ENCODE measurements around the gene CCM2.

CCM2 gene

DNA sequence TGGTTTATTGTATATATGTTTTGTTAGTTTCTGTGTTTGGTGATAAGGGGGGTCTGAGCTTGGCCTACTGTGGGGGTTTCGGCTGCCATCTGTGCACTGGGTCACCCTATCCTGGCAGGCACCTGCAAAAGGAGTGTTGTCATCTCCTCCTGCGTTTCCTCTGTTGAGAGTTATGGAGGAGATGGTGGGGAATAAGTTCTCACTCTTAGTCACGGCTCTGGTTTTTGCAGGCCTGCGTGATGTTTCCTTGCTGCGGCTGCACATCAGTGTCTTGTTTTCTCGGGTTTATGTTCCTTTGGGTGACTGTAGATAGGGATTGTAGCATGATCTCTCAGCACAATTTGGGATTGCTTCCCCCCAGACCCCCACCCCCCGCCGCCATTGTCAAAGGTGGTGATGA is 36.8 kb downstream of the CCM2 start:
- ATAC-seq (replicated peaks; ENCODE audit: extremely low read depth, poor library complexity, severe bottlenecking): peak; percentile 33
- DNase-seq (ENCODE audit: low spot score in 2 of 2): no peak
- Mint-ChIP-seq H3K4me1 (peaks cover 82% of the 10 kb centered on the region), H3K9me3 (no peaks in the 10 kb centered on the region), H3K27me3 (no peaks in the 10 kb centered on the region), H3K27ac (ENCODE audit: low read depth) (peak overlapping the region; percentile 84), H3K4me3 (peak overlapping the region; percentile 73), H3K36me3 (ENCODE audit: insufficient read depth) (peaks cover 61% of the 10 kb centered on the region)

DNA sequence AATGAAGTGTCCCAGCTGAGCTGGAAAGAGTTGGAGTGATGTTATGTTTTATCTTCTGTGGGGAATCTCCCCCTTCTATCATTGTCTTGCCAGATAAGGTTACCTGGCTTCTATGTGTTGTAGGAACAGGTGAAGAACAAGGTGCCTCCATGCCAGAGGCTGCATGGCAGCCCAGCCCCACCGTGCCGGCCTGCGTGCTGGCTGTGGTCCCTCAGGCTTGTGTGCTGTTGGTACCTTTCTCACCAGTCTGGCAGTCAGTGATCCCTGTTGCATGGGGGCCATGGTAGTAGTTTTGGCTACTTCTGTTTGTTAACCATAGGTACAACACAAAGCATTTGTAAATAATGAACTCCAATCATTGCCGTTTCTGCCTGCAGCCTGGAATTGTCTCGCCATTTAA is 37.9 kb downstream of the CCM2 start:
- H3K36me3 Mint-ChIP-seq (ENCODE audit: insufficient read depth): peaks cover 65% of the 10 kb centered on the region
- H3K27me3 Mint-ChIP-seq: no peaks in the 10 kb centered on the region

DNA sequence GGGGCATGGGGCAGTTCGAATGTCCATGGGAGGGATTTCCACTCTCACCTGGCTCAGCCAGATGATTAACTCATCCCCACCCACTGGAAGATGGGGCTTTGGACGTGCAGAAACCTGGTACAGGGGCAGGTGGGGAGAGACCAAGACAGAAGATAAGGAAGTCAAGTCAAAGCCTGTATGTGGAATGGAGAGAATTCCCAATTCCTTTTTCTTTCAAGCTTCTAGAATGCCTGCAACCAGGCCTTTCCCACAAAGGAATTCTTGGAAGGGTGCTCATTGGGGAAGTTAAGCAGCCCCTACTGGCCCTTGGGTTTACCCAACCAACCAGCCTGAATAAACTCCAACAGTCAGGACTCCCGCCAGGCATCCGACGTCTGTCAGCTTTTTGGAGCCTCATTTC is 39.1 kb downstream of the CCM2 start:
- Mint-ChIP-seq H3K4me3 (no peak overlapping the region), H3K27me3 (no peaks in the 10 kb centered on the region), H3K9me3 (no peaks in the 10 kb centered on the region), H3K27ac (ENCODE audit: low read depth) (peak overlapping the region; percentile 82), H3K36me3 (ENCODE audit: insufficient read depth) (peaks cover 74% of the 10 kb centered on the region), H3K4me1 (peaks cover 79% of the 10 kb centered on the region)
- DNase-seq (ENCODE audit: low spot score in 2 of 2) (no peak), ATAC-seq (replicated peaks; ENCODE audit: extremely low read depth, poor library complexity, severe bottlenecking) (no peak)

More for the DNA sequence above, 37.9 kb downstream of the CCM2 start:
- Mint-ChIP-seq H3K4me1 (peaks cover 80% of the 10 kb centered on the region), H3K27ac (ENCODE audit: low read depth) (peak overlapping the region; percentile 84), H3K9me3 (no peaks in the 10 kb centered on the region), H3K4me3 (peak overlapping the region; percentile 73)
- DNase-seq (ENCODE audit: low spot score in 2 of 2) (no peak), ATAC-seq (replicated peaks; ENCODE audit: extremely low read depth, poor library complexity, severe bottlenecking) (no peak)

DNA sequence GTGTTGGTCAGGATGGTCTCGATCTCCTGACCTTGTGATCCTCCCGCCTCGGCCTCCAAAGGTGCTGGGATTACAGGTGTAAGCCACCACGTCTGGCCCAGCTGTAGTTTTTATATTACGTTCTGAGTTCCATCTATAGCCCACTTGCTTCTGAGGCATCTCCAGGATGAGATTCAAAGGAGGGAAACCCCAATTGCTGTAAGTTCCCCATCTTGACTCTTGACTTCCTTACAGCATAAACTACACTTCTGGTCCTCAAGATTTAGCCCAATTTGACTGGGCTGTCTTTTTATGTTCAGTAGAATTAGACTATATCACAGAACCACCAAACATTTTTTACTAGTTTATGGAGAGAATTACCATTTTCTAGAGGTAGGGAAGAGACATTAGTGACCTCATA is 44.3 kb downstream of the CCM2 start:
- H3K36me3 Mint-ChIP-seq (ENCODE audit: insufficient read depth): peaks cover 72% of the 10 kb centered on the region
- no peak for DNase-seq (ENCODE audit: low spot score in 2 of 2)
- ATAC-seq (replicated peaks; ENCODE audit: extremely low read depth, poor library complexity, severe bottlenecking): no peak
- no peaks in the 10 kb centered on the region for H3K27me3 Mint-ChIP-seq
- H3K27ac Mint-ChIP-seq (ENCODE audit: low read depth): peak overlapping the region; percentile 87
- H3K4me3 Mint-ChIP-seq: no peak overlapping the region
- no peaks in the 10 kb centered on the region for H3K9me3 Mint-ChIP-seq
- peaks cover 52% of the 10 kb centered on the region for H3K4me1 Mint-ChIP-seq

DNA sequence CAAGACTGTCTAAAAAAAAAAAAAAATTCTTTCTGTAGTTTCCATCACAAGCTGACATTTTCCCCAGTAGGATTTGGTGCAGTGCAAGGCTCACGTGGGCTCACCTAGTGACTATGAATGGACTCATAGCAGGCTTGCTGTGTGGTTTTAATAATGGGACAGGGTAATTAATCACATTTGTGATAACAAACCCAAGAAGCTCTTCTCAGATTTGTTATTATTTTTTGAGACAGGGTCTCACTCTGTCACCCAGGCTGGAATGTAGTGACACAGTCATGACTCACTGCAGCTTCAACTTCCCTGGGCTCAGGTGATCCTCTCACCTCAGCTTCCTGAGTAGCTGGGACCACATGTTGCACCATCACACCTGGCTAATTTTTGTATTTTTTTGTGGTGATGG is 48.7 kb downstream of the CCM2 start:
- Mint-ChIP-seq H3K27ac (ENCODE audit: low read depth) (no peak overlapping the region), H3K4me1 (peaks cover 48% of the 10 kb centered on the region), H3K4me3 (no peak overlapping the region)

DNA sequence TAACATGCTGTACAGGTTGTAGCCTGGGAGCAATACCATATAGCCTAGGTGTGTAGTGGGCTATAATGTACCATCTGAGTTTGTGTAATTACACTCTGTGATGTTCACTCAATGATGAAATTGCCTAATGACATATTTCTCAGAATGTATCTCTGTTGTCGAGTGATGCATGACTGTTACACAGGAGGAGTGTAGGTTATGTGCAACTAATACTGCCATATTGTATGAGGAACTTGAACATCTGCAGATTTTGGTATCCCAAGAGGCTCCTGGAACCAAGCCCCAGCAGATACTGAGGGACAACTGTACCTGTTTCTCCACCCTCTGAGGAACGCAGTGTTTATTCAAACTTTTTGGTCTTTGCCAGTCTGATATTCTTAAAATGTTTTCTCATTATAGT is 50.2 kb downstream of the CCM2 start:
- peaks cover 50% of the 10 kb centered on the region for H3K36me3 Mint-ChIP-seq (ENCODE audit: insufficient read depth)
- H3K27ac Mint-ChIP-seq (ENCODE audit: low read depth): peak overlapping the region; percentile 13
- H3K27me3 Mint-ChIP-seq: no peaks in the 10 kb centered on the region
- peaks cover 54% of the 10 kb centered on the region for H3K4me1 Mint-ChIP-seq
- no peak overlapping the region for H3K4me3 Mint-ChIP-seq
- no peak for ATAC-seq (replicated peaks; ENCODE audit: extremely low read depth, poor library complexity, severe bottlenecking)
- no peak for DNase-seq (ENCODE audit: low spot score in 2 of 2)
- H3K9me3 Mint-ChIP-seq: no peaks in the 10 kb centered on the region

More for the DNA sequence above, 48.7 kb downstream of the CCM2 start:
- no peaks in the 10 kb centered on the region for H3K27me3 Mint-ChIP-seq
- no peak for ATAC-seq (replicated peaks; ENCODE audit: extremely low read depth, poor library complexity, severe bottlenecking)
- DNase-seq (ENCODE audit: low spot score in 2 of 2): no peak
- H3K36me3 Mint-ChIP-seq (ENCODE audit: insufficient read depth): peaks cover 52% of the 10 kb centered on the region
- H3K9me3 Mint-ChIP-seq: no peaks in the 10 kb centered on the region

DNA sequence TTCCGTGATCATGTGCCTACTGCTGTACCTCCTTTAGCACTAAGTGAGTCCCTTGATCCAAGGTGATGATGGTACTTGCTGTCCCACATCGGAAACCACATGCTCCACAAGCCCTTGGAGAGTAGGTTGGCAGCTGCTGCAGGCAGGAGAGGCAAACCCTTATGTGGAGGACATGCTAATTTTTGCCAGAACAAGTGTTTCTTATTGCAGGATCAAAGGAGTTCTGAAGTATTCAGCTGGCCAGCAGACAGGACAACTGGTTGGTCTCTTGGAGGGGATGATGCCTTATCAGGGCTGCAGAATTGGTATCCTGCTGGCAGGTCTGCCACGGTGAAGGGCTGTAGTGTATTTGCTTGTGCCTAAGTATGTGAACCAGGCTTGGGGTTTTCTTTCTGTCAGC is 52.0 kb downstream of the CCM2 start:
- Mint-ChIP-seq H3K36me3 (ENCODE audit: insufficient read depth) (peaks cover 35% of the 10 kb centered on the region), H3K27me3 (no peaks in the 10 kb centered on the region), H3K9me3 (no peaks in the 10 kb centered on the region), H3K27ac (ENCODE audit: low read depth) (no peak overlapping the region), H3K4me3 (no peak overlapping the region), H3K4me1 (peaks cover 69% of the 10 kb centered on the region)
- no peak for DNase-seq (ENCODE audit: low spot score in 2 of 2)
- ATAC-seq (replicated peaks; ENCODE audit: extremely low read depth, poor library complexity, severe bottlenecking): no peak

DNA sequence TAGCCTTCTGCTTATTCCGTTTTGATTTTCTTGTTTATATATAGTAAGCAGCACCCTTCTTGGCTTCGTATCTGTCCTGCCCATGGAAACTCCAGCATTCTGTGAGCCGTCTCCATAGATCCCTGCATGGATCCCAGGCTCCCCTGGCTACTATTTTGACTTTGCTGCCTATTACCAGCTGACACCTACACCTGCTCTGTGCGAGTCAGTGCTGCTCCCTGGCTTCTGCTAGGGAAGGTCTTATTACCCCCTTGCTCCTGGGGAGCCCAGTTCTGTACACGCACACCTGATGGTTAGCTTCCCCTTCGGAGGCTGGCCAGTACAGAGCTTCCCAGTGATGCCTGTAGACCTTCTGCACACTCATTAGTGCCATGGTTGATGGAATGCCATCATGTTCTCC is 53.4 kb downstream of the CCM2 start:
- H3K27ac Mint-ChIP-seq (ENCODE audit: low read depth): peak overlapping the region; percentile 81
- no peak overlapping the region for H3K4me3 Mint-ChIP-seq
- H3K27me3 Mint-ChIP-seq: no peaks in the 10 kb centered on the region
- ATAC-seq (replicated peaks; ENCODE audit: extremely low read depth, poor library complexity, severe bottlenecking) (no peak), DNase-seq (ENCODE audit: low spot score in 2 of 2) (no peak)
- H3K4me1 Mint-ChIP-seq: peaks cover 73% of the 10 kb centered on the region
- H3K9me3 Mint-ChIP-seq: no peaks in the 10 kb centered on the region
- H3K36me3 Mint-ChIP-seq (ENCODE audit: insufficient read depth): peaks cover 36% of the 10 kb centered on the region

DNA sequence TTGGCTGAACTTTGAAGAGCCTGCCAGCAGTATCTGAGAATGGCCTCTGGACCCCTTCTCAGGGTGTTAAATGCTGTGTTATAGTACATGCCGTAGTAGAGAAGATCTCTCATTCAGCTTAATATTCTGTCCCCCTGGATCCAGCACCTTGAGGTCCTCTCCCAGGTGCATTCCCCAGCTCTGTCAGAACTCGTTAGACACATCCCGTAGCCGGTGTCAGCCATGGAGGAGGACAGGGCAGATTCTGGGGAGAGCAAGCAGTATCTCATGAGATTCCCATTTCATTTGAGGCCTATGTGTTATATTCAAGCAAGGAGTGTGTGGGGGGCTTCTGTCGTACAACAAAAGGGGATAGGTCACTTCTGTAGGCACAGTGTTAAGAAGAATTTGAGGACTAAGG is 53.9 kb downstream of the CCM2 start:
- H3K36me3 Mint-ChIP-seq (ENCODE audit: insufficient read depth): peaks cover 36% of the 10 kb centered on the region
- H3K4me3 Mint-ChIP-seq: no peak overlapping the region
- DNase-seq (ENCODE audit: low spot score in 2 of 2) (no peak), ATAC-seq (replicated peaks; ENCODE audit: extremely low read depth, poor library complexity, severe bottlenecking) (no peak)
- no peaks in the 10 kb centered on the region for H3K27me3 Mint-ChIP-seq
- H3K4me1 Mint-ChIP-seq: peaks cover 76% of the 10 kb centered on the region
- H3K27ac Mint-ChIP-seq (ENCODE audit: low read depth): peak overlapping the region; percentile 81
- H3K9me3 Mint-ChIP-seq: no peaks in the 10 kb centered on the region

DNA sequence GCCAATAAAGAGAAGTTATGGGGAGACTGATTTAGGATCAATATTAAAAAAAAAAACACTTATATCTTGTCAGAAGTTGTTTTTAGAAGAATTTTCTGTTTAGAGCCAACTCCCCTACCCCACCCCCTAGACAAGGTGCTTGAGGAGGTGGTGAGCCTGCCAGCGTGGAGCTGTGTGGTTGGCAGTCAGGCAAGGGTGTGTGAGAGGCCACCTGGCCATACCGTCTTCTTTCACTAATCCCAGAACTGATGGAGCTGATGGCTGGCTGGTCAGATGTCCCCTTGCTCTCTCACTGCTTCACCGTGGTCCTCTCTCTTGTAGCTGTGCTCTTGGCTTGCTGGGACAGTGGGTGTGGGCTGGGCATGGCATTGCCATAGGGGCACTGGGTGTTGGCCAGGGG is 54.4 kb downstream of the CCM2 start:
- H3K27ac Mint-ChIP-seq (ENCODE audit: low read depth): peak overlapping the region; percentile 81
- no peaks in the 10 kb centered on the region for H3K9me3 Mint-ChIP-seq
- DNase-seq (ENCODE audit: low spot score in 2 of 2) (no peak), ATAC-seq (replicated peaks; ENCODE audit: extremely low read depth, poor library complexity, severe bottlenecking) (no peak)
- peaks cover 37% of the 10 kb centered on the region for H3K36me3 Mint-ChIP-seq (ENCODE audit: insufficient read depth)
- H3K4me1 Mint-ChIP-seq: peaks cover 76% of the 10 kb centered on the region
- H3K4me3 Mint-ChIP-seq: no peak overlapping the region
- H3K27me3 Mint-ChIP-seq: no peaks in the 10 kb centered on the region

DNA sequence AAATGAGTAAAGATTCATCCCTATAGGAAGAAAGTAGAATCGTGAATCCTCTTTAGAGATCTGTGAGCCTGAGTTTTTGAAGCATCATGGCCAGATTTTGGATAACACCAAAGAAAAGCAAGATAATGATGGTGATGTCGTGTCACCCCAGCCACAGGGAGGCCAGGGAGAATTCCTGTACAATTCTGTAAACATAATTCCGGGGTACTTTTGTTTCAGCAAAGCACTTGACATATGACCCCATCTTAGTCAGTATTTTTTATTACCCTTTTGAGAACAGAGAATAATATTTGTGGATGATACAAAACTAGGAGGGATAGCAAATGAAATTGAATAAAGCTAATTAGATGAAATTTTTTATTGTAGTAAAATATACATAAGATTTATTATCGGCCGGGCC is 55.0 kb downstream of the CCM2 start:
- no peak for DNase-seq (ENCODE audit: low spot score in 2 of 2)
- peaks cover 38% of the 10 kb centered on the region for H3K36me3 Mint-ChIP-seq (ENCODE audit: insufficient read depth)
- H3K9me3 Mint-ChIP-seq: no peaks in the 10 kb centered on the region
- H3K27me3 Mint-ChIP-seq: no peaks in the 10 kb centered on the region
- H3K27ac Mint-ChIP-seq (ENCODE audit: low read depth): peak overlapping the region; percentile 81
- H3K4me1 Mint-ChIP-seq: peaks cover 79% of the 10 kb centered on the region
- H3K4me3 Mint-ChIP-seq: no peak overlapping the region
- no peak for ATAC-seq (replicated peaks; ENCODE audit: extremely low read depth, poor library complexity, severe bottlenecking)

DNA sequence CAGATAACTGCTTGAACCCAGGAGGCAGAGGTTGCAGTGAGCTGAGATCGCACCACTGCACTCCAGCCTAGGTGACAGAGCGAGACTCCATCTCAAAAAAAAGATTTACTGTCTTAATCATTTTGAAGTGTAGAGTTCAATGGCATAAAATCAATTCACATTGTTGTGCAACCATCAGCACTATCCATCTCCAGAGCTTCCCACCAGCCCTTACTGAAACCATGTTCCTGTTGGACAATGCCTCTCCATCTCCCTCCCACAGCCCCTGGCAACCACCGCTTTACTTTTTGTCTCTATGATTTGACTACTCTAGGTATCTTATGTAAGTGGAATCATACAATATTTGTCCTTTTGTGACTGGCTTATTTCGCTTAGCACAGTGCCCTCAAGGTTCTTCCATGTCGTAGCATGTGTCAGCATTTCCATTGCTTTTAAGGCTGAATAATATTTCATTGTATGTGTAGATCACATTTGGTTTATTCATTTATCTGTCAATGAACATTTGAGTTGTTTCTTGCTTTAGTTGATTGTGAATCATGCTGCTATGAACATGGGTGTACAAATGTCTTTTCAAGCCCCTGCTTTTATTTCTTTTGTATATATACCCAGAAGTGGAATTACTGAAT is 55.7 kb downstream of the CCM2 start:
- peaks cover 80% of the 10 kb centered on the region for H3K4me1 Mint-ChIP-seq
- peaks cover 33% of the 10 kb centered on the region for H3K36me3 Mint-ChIP-seq (ENCODE audit: insufficient read depth)
- H3K27ac Mint-ChIP-seq (ENCODE audit: low read depth): peak overlapping the region; percentile 81
- ATAC-seq (replicated peaks; ENCODE audit: extremely low read depth, poor library complexity, severe bottlenecking) (no peak), DNase-seq (ENCODE audit: low spot score in 2 of 2) (no peak)
- H3K4me3 Mint-ChIP-seq: no peak overlapping the region
- no peaks in the 10 kb centered on the region for H3K9me3 Mint-ChIP-seq
- H3K27me3 Mint-ChIP-seq: no peaks in the 10 kb centered on the region

DNA sequence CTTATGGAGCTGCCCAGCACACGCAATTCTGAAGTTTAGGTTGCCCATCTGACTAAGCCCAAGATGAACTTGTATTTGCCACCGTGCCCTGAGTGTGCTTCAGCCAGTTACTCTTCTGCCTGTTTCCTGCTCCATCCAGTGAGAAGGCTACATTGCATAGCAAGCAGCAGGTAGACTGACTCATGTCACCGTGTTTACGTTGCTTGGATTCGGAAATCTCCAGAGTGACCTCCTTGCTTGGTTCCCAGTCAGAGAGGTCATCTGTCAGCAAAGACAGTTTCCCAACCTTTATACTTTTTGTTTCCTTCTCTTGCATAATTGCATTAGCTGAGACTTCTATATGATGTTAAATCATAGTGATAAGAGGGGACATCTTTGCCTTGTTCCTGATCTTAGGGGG is 57.9 kb downstream of the CCM2 start:
- Mint-ChIP-seq H3K27me3 (no peaks in the 10 kb centered on the region), H3K4me3 (peak overlapping the region; percentile 40), H3K4me1 (peaks cover 79% of the 10 kb centered on the region), H3K27ac (ENCODE audit: low read depth) (peak overlapping the region; percentile 81), H3K9me3 (no peaks in the 10 kb centered on the region), H3K36me3 (ENCODE audit: insufficient read depth) (peaks cover 39% of the 10 kb centered on the region)
- DNase-seq (ENCODE audit: low spot score in 2 of 2): no peak
- no peak for ATAC-seq (replicated peaks; ENCODE audit: extremely low read depth, poor library complexity, severe bottlenecking)
